ENCODE results near the gene NOP10. TPM values are rescaled to one million over a fixed set of nuclear protein-coding genes. Genes with fewer than 3 reads are reported as not detected.
A peak's percentile ranks its signal among the peaks of the same experiment; 100 is the strongest.

NOP10 gene
- total RNA-seq (2021; fragmentation: NEBNext Ultra II Directional; extraction: Animal tissue kit (Norgen Biotek cat#: 25700)) (285 and 297 TPM in 2 replicates), polyA plus RNA-seq (2011; rRNA removed) (682 and 981 TPM in 2 replicates), polyA minus RNA-seq (2011; rRNA and poly(A)+ RNA removed) (280 and 310 TPM in 2 replicates)
- polyA plus RNA-seq (2011; cell fraction: cytosol; rRNA removed), result 723 TPM
- polyA plus RNA-seq (2011; cell fraction: nucleus; rRNA removed), result 505 TPM
- 390 to 469 TPM (median 435 TPM) in 4 replicates for polyA plus RNA-seq (2012, experiment 1 of 2)
- polyA plus RNA-seq (2012, experiment 2 of 2), result 1,375 TPM
- 559 TPM for polyA plus RNA-seq (2013, experiment 1 of 2)
- polyA plus RNA-seq (2013, experiment 2 of 2), result 543 TPM
- 95.0 TPM for polyA minus RNA-seq (2011; cell fraction: cytosol; rRNA and poly(A)+ RNA removed)
- 120 TPM for polyA minus RNA-seq (2011; cell fraction: nucleus; rRNA and poly(A)+ RNA removed)
- long read RNA-seq, experiment 1, transcript NOP10-201 (2 exons, 554 nt), result major isoform, 226 of 236 reads
- long read RNA-seq, experiment 1, partial matches to known transcripts, result 0 of 236 reads
- long read RNA-seq, experiment 1, other reads (novel, unspliced or antisense), result 9 of 236 reads
- long read RNA-seq, experiment 2, partial matches to known transcripts, result 0 of 2 reads
- long read RNA-seq, experiment 2, other reads (novel, unspliced or antisense), result 0 of 2 reads

- ChIA-PET POLR2A (ENCODE audit: partially characterized antibody) (interaction anchor here (0.5 to 1.9 kb wide), 10 partner anchors 9 to 312 kb away, joined by 3 to 17 read pairs (median 4); partner anchors contain the start of gene LPCAT4), CTCF (ENCODE audit: partially characterized antibody) (interaction anchor here (0.6 to 3.4 kb wide), 8 partner anchors 11 to 513 kb away, joined by 3 to 34 read pairs (median 5); partner anchors contain the start of gene LPCAT4)
- Histone ChIP-seq H3K9ac (replicated peaks in 1 of 4; ENCODE audit: extremely low read depth in 1 of 4, low read depth in 3 of 4, low read length in 3 of 4) (peak within 1 kb of the TSS; percentile 80 to 93 (median 83)), H2AFZ (ENCODE audit: low read length) (peak within 1 kb of the TSS; percentile 100), H3K27ac (ENCODE audit: low read depth, low read length) (peak within 1 kb of the TSS; percentile 88), H2BK120ac (replicated peaks; ENCODE audit: low read depth, low read length) (no peak within 1 kb of the TSS), H3K4me3 (ENCODE audit: extremely low read depth in 1 of 4, insufficient read depth in 2 of 4, low read depth in 3 of 4, low read length in 4 of 4) (peak within 1 kb of the TSS; percentile 86 to 94 (median 92)), H4K20me1 (replicated peaks in 1 of 2; ENCODE audit: control insufficient read depth in 1 of 2, insufficient read depth in 2 of 2, low read length in 2 of 2) (no peaks in the 10 kb centered on the region), H3K23ac (ENCODE audit: insufficient read length) (no peak within 1 kb of the TSS), H2BK12ac (ENCODE audit: low read depth, low read length) (peak within 1 kb of the TSS; percentile 55; the same call in 1 of the 2 replicates), H3K4me2 (ENCODE audit: insufficient read depth in 1 of 2, low read depth in 2 of 2, low read length in 2 of 2) (peak within 1 kb of the TSS; percentile 20 to 73), H3K23me2 (ENCODE audit: low read depth, low read length) (no peaks in the 10 kb centered on the region; the same call in 1 of the 2 replicates), H3K14ac (ENCODE audit: insufficient read length) (no peak within 1 kb of the TSS), H4K91ac (replicated peaks; ENCODE audit: insufficient read length, low read length) (peak within 1 kb of the TSS; percentile 15), H4K8ac (ENCODE audit: extremely low read depth, insufficient read depth, low read length) (peak within 1 kb of the TSS; percentile 86), H3K18ac (ENCODE audit: extremely low read depth, low read length) (peak within 1 kb of the TSS; percentile 82), H2BK15ac (ENCODE audit: low read length) (peak within 1 kb of the TSS; percentile 33; the same call in 1 of the 2 replicates), H3K4me1 (replicated peaks in 1 of 4; ENCODE audit: control insufficient read depth in 3 of 4, insufficient read depth in 4 of 4, low read length in 3 of 4) (peaks cover 4 to 11% (median 8%) of the 10 kb centered on the region in 4 experiments; a peak in 6 of 7 replicates), H3K4ac (replicated peaks; ENCODE audit: insufficient read length, low read depth, low read length) (no peak within 1 kb of the TSS), H3K36me3 (ENCODE audit: control insufficient read depth in 2 of 4, insufficient read depth in 4 of 4, low read length in 3 of 4) (peaks cover 2 to 13% (median 6%) of the 10 kb centered on the region in 4 experiments; a peak in 5 of 8 replicates), H2BK20ac (ENCODE audit: low read length) (no peak within 1 kb of the TSS), H3K79me2 (ENCODE audit: control insufficient read depth in 1 of 2, insufficient read depth in 2 of 2, low read length in 2 of 2) (peaks cover 0 to 20% of the 10 kb centered on the region in 2 experiments; a peak in 3 of 4 replicates), H2AK5ac (ENCODE audit: low read depth, low read length) (no peak within 1 kb of the TSS), H4K5ac (ENCODE audit: insufficient read length, low read depth, low read length) (peak within 1 kb of the TSS; percentile 85), H3K56ac (replicated peaks; ENCODE audit: insufficient read length, low read depth, low read length) (peak within 1 kb of the TSS; percentile 37), H2BK5ac (ENCODE audit: low read depth, low read length) (peak within 1 kb of the TSS; percentile 85; the same call in 1 of the 2 replicates), H3K79me1 (ENCODE audit: low read depth, low read length) (peaks cover 4% of the 10 kb centered on the region; the same call in 1 of the 2 replicates), H3K27me3 (replicated peaks in 1 of 4; ENCODE audit: control insufficient read depth in 3 of 4, extremely low read depth in 1 of 4, insufficient read depth in 3 of 4, low read length in 3 of 4) (no peaks in the 10 kb centered on the region), H3K9me3 (ENCODE audit: insufficient read depth in 2 of 2, low read depth in 1 of 2, low read length in 1 of 2) (no peaks in the 10 kb centered on the region)
- DNase-seq (ENCODE audit: low read depth in 1 of 2, low spot score in 2 of 2) (peak; percentile 98 to 99), FAIRE-seq (peak; percentile 66)
- 2% methylated on average over 38 of the region's 38 CpGs; no CpG with 5 or more reads in 1 of the 2 experiments for WGBS, 2 experiments (ENCODE audit: extremely low coverage in 1 of 2, insufficient coverage in 1 of 2, insufficient read length in 1 of 2, insufficient replicate concordance in 2 of 2, low coverage in 1 of 2, low lambda C conversion rate in 2 of 2, missing lambda C conversion rate in 1 of 2)
- TF ChIP-seq RNF2 (IDR thresholded peaks at IDR 0.05; ENCODE audit: borderline replicate concordance, low read depth, low read length, missing control alignments, poor library complexity, severe bottlenecking) (no peak), EZH2 (IDR thresholded peaks at IDR 0.05; ENCODE audit: low read depth, low read length, severe bottlenecking) (no peak), CHD2 (IDR thresholded peaks at IDR 0.05; ENCODE audit: low read length) (no peak), EGR1 (IDR thresholded peaks at IDR 0.05; ENCODE audit: borderline replicate concordance, low read depth, low read length) (peak; percentile 90), USF2 (IDR thresholded peaks at IDR 0.05; ENCODE audit: low read length) (peak; percentile 93)
Observed at GRCh38 chr15:34342737-34343575, at the start of gene NOP10, which contains the start of gene NUTM1. Gene NOP10 (minus strand): TSS chr15:34343136. CDS start chr15:34343073, 63 bp downstream. Gene NUTM1 (plus strand): TSS chr15:34343315. CDS start chr15:34343697, 382 bp downstream.

Data from H1 (cell line).